Measurements from ENCODE around the gene EDN2.
A peak's percentile ranks its signal among the peaks of the same experiment; 100 is the strongest.

Gene EDN2

GRCh38 chr1:41516168-41517061 lies 31.9 kb upstream of the EDN2 start (continued):
- TF ChIP-seq ZNF23 (tag by site-specific recombination; IDR thresholded peaks at IDR 0.05; ENCODE audit: borderline replicate concordance) (no peak), YY1 (tag by site-specific recombination; IDR thresholded peaks at IDR 0.05) (no peak), ZNF548 (tag by site-specific recombination; IDR thresholded peaks at IDR 0.05) (no peak), SP7 (tag by site-specific recombination; IDR thresholded peaks at IDR 0.05) (peak; percentile 30; the same call in 1 of the 2 replicates), ZNF37A (tag by site-specific recombination; IDR thresholded peaks at IDR 0.05) (no peak), HIC1 (tag by site-specific recombination; IDR thresholded peaks at IDR 0.05) (no peak), OVOL3 (tag by site-specific recombination; IDR thresholded peaks at IDR 0.05) (no peak), ZNF398 (tag by site-specific recombination; IDR thresholded peaks at IDR 0.05) (peak; percentile 80), ZBTB44 (tag by site-specific recombination; IDR thresholded peaks at IDR 0.05) (no peak), INSM2 (tag by site-specific recombination; IDR thresholded peaks at IDR 0.05) (no peak), ZNF18 (tag by site-specific recombination; IDR thresholded peaks at IDR 0.05) (no peak), ZNF335 (tag by site-specific recombination; conservative IDR thresholded peaks at IDR 0.05) (no peak; the same call in 1 of the 2 replicates), ZSCAN18 (tag by site-specific recombination; IDR thresholded peaks at IDR 0.05) (no peak), ZNF341 (tag by site-specific recombination; IDR thresholded peaks at IDR 0.05; ENCODE audit: low read depth) (peak; percentile 78), ZNF785 (tag by site-specific recombination; IDR thresholded peaks at IDR 0.05) (peak; percentile 71; the same call in 1 of the 2 replicates), ZNF174 (tag by site-specific recombination; IDR thresholded peaks at IDR 0.05) (no peak), ZBTB17 (tag by site-specific recombination; IDR thresholded peaks at IDR 0.05) (0 out of 2 replicates have a peak, but pooled peaks have one; percentile 12)

Measured in HEK293 (cell line).